GM21447 (cell line): ENCODE data around the gene PCF11.
"Not testable (repeated sequence)": the region's sequence is repeated elsewhere in the genome, so short reads cannot be mapped to it uniquely, and the experiment has no call there.

Experiments
- ATAC-seq: cut with Tn5 transposase; IDR thresholded peaks from one replicate; pipeline ENCODE4 v1.9.1; 2021; ENCODE audit not compliant: unreplicated experiment

Gene PCF11

GRCh38 chr11:83156996-83157593 is at the start of gene PCF11:
Gene PCF11, plus strand, starts transcription at chr11:83157131. Its CDS starts 309 bp downstream, at chr11:83157440.
- peak; percentile 4 for ATAC-seq

- no peak for ATAC-seq
These were observed 44.0 kb upstream of the PCF11 start for GRCh38 chr11:83112886-83113285.

GRCh38 chr11:83115026-83115425 is 41.9 kb upstream of the PCF11 start:
- no peak for ATAC-seq

- ATAC-seq: no peak
These were observed 41.4 kb upstream of the PCF11 start for GRCh38 chr11:83115551-83115950.

- no peak for ATAC-seq
These were observed 40.8 kb upstream of the PCF11 start for GRCh38 chr11:83116015-83116641.

- ATAC-seq: no peak
These were observed 38.1 kb upstream of the PCF11 start for GRCh38 chr11:83118814-83119213.

GRCh38 chr11:83119216-83119615 is 37.7 kb upstream of the PCF11 start:
- ATAC-seq: no peak

- ATAC-seq: no peak
These were observed 36.6 kb upstream of the PCF11 start for GRCh38 chr11:83120327-83120726.

- no peak for ATAC-seq
These were observed 34.9 kb upstream of the PCF11 start for GRCh38 chr11:83122050-83122449.

GRCh38 chr11:83122766-83123165 is 34.2 kb upstream of the PCF11 start:
- ATAC-seq: no peak

- no peak for ATAC-seq
These were observed 32.1 kb upstream of the PCF11 start for GRCh38 chr11:83124636-83125424.

- no peak for ATAC-seq
These were observed 31.4 kb upstream of the PCF11 start for GRCh38 chr11:83125577-83125976.

GRCh38 chr11:83127310-83127637 is 29.7 kb upstream of the PCF11 start:
- ATAC-seq: no peak

- no peak for ATAC-seq
These were observed 24.7 kb upstream of the PCF11 start for GRCh38 chr11:83132191-83132590.

- not testable (repeated sequence) for ATAC-seq
These were observed 23.7 kb upstream of the PCF11 start for GRCh38 chr11:83133266-83133665.

- no peak for ATAC-seq
These were observed 17.6 kb upstream of the PCF11 start for GRCh38 chr11:83139310-83139709.

GRCh38 chr11:83140691-83141455 is 16.1 kb upstream of the PCF11 start:
- peak; percentile 99 for ATAC-seq

GRCh38 chr11:83147895-83148294 is 9.0 kb upstream of the PCF11 start:
- ATAC-seq: no peak

GRCh38 chr11:83150450-83150849 is 6.5 kb upstream of the PCF11 start:
- no peak for ATAC-seq

- no peak for ATAC-seq
These were observed 5.5 kb upstream of the PCF11 start for GRCh38 chr11:83151274-83151977.

- ATAC-seq: no peak
These were observed 4.7 kb upstream of the PCF11 start for GRCh38 chr11:83152264-83152663.
